Loucy (cell line): Measurements from ENCODE around the gene OBP2A.

Experiments
- H2AFZ ChIP-seq: fragments of 200-600 bp; sonication (generic); 2 replicates; pipeline ENCODE4 v1.6.0; 2016; ENCODE audit warnings: antibody characterized with exemption, mild to moderate bottlenecking, low read length, moderate library complexity
- H3F3A ChIP-seq: fragments of 200-600 bp; 2 replicates; pipeline ENCODE4 v1.6.0; 2016; ENCODE audit warnings: antibody characterized with exemption, low read depth, mild to moderate bottlenecking
- H3K27me3 ChIP-seq: fragments of 200-600 bp; sonication (generic); 2 replicates; pipeline ENCODE4 v1.6.1; 2014; ENCODE audit warnings: low read length, mild to moderate bottlenecking; ENCODE audit not compliant: insufficient read depth, poor library complexity, severe bottlenecking
- H3K36me3 ChIP-seq: fragments of 200-600 bp; sonication (generic); 2 replicates; pipeline ENCODE4 v1.6.1; 2016; ENCODE audit warnings: low read length; ENCODE audit not compliant: insufficient read depth
- H3K4me1 ChIP-seq: fragments of 200-600 bp; sonication (generic); 2 replicates; pipeline ENCODE4 v1.5.1; 2014; ENCODE audit warnings: low read length, mild to moderate bottlenecking; ENCODE audit not compliant: insufficient read depth, poor library complexity, severe bottlenecking
- H3K4me2 ChIP-seq: fragments of 200-600 bp; sonication (generic); 2 replicates; pipeline ENCODE4 v1.6.0; 2014; ENCODE audit warnings: antibody characterized with exemption, low read length, low read depth, mild to moderate bottlenecking; ENCODE audit not compliant: poor library complexity, severe bottlenecking
- H3K4me3 ChIP-seq: fragments of 200-600 bp; sonication (generic); 2 replicates; pipeline ENCODE4 v1.5.1; 2014; ENCODE audit warnings: low read length, mild to moderate bottlenecking, mixed read lengths; ENCODE audit not compliant: poor library complexity, severe bottlenecking
- H3K79me2 ChIP-seq: fragments of 200-600 bp; sonication (generic); 2 replicates; pipeline ENCODE4 v1.6.1; 2014; ENCODE audit warnings: low read length; ENCODE audit not compliant: insufficient read depth
- H3K9ac ChIP-seq: fragments of 200-600 bp; sonication (generic); 2 replicates; pipeline ENCODE4 v1.6.0; 2014; ENCODE audit warnings: mild to moderate bottlenecking, low read depth, low read length, moderate library complexity; ENCODE audit not compliant: poor library complexity, severe bottlenecking
- H3K9me2 ChIP-seq: fragments of 200-600 bp; sonication (generic); replicated peaks from 2 replicates; pipeline ENCODE4 v1.6.1; 2016; ENCODE audit warnings: low read depth, low read length, mixed read lengths
- H3K9me3 ChIP-seq: fragments of 200-600 bp; sonication (generic); 2 replicates; pipeline ENCODE4 v1.6.1; 2014; ENCODE audit warnings: mild to moderate bottlenecking, antibody characterized with exemption, low read length, low read depth; ENCODE audit not compliant: insufficient read depth
- H4K20me1 ChIP-seq: fragments of 200-600 bp; sonication (generic); 2 replicates; pipeline ENCODE4 v1.6.0; 2014; ENCODE audit warnings: antibody characterized with exemption, low read length, mild to moderate bottlenecking; ENCODE audit not compliant: insufficient read depth, poor library complexity, severe bottlenecking
- CTCF ChIP-seq: fragments of 200-600 bp; sonication (generic); conservative IDR thresholded peaks from 2 replicates; pipeline ENCODE4 v1.5.1; 2014; ENCODE audit warnings: mild to moderate bottlenecking, antibody characterized with exemption, low read length
- EZH2phosphoT487 ChIP-seq: fragments of 200-600 bp; IDR thresholded peaks from 2 replicates; pipeline ENCODE4 v1.6.1; 2018; ENCODE audit warnings: antibody characterized with exemption, mild to moderate bottlenecking, moderate library complexity, borderline replicate concordance

OBP2A gene

DNA sequence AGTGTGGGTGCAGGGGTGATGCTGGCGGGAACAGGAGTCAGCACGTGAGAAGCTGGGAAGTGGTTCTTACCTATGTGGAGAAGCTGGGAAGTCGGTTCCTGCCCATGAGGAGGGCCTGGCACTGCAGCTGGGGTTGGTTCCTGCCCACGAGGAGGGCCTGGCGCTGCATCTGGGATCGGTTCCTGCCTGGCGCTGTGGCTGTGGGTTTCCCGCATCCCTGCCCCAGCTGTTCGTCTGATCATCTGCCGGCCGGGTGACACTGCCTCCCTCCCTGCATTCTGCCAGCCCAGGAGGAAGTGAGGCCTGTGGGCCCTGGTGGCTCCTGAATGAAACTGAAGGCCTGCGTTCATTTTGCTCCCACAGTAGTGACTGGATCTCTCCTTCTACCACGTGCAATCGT lies 5.1 kb downstream of the OBP2A start:
- H3K9me3 ChIP-seq = peaks cover 8% of the 10 kb centered on the region; the same call in 1 of the 2 replicates
- H3K36me3 ChIP-seq = no peaks in the 10 kb centered on the region
- no peaks in the 10 kb centered on the region for H4K20me1 ChIP-seq
- no peaks in the 10 kb centered on the region for H3K4me1 ChIP-seq
- H3K27me3 ChIP-seq = no peaks in the 10 kb centered on the region
- no peaks in the 10 kb centered on the region for H3F3A ChIP-seq
- H3K4me2 ChIP-seq = no peak overlapping the region
- H3K4me3 ChIP-seq = no peak overlapping the region
- H2AFZ ChIP-seq = no peak overlapping the region
- H3K79me2 ChIP-seq = no peaks in the 10 kb centered on the region
- no peaks in the 10 kb centered on the region for H3K9me2 ChIP-seq
- TF ChIP-seq CTCF (no peak), EZH2phosphoT487 (no peak)
- H3K9ac ChIP-seq = no peak overlapping the region

DNA sequence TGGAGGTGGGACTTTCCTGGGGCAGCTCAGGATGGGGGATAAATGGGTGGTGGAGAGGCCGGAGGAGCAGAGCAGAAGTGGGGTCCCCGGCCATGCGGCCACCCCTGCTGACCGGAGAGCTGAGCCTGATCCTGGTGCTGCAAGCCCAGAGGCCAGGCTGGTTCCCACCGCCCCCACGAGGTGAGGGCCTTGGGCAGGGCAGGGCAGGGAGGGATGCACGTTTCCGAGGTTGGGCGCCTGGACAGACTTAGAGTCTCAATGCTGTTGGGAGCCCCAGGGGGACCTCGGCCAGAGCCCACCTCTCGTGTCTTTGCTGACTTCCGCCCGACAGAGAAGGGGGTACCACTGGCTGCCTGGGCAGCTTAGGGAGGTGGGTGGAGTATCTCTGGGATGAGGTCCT lies 5.5 kb downstream of the OBP2A start:
- Histone ChIP-seq H4K20me1 (no peaks in the 10 kb centered on the region), H3K9me2 (no peaks in the 10 kb centered on the region), H3K27me3 (no peaks in the 10 kb centered on the region), H3K4me1 (no peaks in the 10 kb centered on the region), H3K36me3 (no peaks in the 10 kb centered on the region), H3K79me2 (no peaks in the 10 kb centered on the region), H3K4me2 (no peak overlapping the region), H3K9ac (no peak overlapping the region), H3F3A (no peaks in the 10 kb centered on the region), H3K9me3 (peaks cover 12% of the 10 kb centered on the region; the same call in 1 of the 2 replicates), H2AFZ (no peak overlapping the region), H3K4me3 (no peak overlapping the region)
- TF ChIP-seq CTCF (no peak), EZH2phosphoT487 (no peak)

GRCh38 chr9:135552021-135552697 lies 6.2 kb downstream of the OBP2A start:
- Histone ChIP-seq H3K9me2 (no peaks in the 10 kb centered on the region), H3F3A (no peaks in the 10 kb centered on the region), H4K20me1 (no peaks in the 10 kb centered on the region), H3K27me3 (no peaks in the 10 kb centered on the region), H3K4me3 (no peak overlapping the region), H3K36me3 (no peaks in the 10 kb centered on the region), H2AFZ (no peak overlapping the region), H3K79me2 (no peaks in the 10 kb centered on the region), H3K4me2 (no peak overlapping the region), H3K4me1 (no peaks in the 10 kb centered on the region), H3K9ac (no peak overlapping the region), H3K9me3 (peaks cover 13% of the 10 kb centered on the region; the same call in 1 of the 2 replicates)
- TF ChIP-seq CTCF (no peak), EZH2phosphoT487 (no peak)
